GM21447 (cell line): Measurements from ENCODE around the gene PCYT2.
A peak's percentile ranks its signal among the peaks of the same experiment; 100 is the strongest.

Source experiments
- ATAC-seq: cut with Tn5 transposase; IDR thresholded peaks from one replicate; pipeline ENCODE4 v1.9.1; 2021; ENCODE audit not compliant: unreplicated experiment

The PCYT2 gene

DNA sequence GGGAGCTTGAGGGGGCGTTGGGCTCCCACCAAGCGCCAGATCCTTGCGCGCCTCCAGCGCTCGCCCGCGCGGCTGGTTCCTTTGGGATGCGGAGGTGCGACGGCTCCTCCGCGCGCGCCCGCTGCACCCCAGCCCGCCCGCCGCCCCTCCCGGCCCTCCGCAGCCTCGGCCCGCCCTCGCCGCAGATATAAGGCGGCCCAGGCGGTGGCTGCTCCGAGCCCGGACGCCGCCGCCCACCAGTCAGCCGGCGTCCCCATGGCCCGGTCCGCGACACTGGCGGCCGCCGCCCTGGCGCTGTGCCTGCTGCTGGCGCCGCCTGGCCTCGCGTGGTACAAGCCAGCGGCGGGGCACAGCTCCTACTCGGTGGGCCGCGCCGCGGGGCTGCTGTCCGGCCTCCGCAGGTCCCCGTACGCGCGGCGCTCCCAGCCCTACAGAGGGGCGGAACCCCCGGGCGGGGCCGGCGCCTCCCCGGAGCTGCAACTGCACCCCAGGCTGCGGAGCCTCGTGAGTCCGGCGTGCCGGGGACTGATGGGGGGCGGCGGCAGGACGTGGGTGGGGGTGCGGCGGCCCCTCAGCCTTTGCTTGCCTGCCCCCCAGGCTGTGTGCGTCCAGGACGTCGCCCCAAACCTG is 9.1 kb downstream of the PCYT2 start, which contains the start of gene NPB:
TSS of gene NPB (plus strand) at position 216 of the 630 bp plus-strand sequence. CDS start at position 256, 40 bp downstream.
- no peak for ATAC-seq

- no peak for ATAC-seq
Observed at GRCh38 chr17:81901167-81902022, 9.8 kb downstream of the PCYT2 start.

- no peak for ATAC-seq
Observed at GRCh38 chr17:81900181-81900820, 10.9 kb downstream of the PCYT2 start.

DNA sequence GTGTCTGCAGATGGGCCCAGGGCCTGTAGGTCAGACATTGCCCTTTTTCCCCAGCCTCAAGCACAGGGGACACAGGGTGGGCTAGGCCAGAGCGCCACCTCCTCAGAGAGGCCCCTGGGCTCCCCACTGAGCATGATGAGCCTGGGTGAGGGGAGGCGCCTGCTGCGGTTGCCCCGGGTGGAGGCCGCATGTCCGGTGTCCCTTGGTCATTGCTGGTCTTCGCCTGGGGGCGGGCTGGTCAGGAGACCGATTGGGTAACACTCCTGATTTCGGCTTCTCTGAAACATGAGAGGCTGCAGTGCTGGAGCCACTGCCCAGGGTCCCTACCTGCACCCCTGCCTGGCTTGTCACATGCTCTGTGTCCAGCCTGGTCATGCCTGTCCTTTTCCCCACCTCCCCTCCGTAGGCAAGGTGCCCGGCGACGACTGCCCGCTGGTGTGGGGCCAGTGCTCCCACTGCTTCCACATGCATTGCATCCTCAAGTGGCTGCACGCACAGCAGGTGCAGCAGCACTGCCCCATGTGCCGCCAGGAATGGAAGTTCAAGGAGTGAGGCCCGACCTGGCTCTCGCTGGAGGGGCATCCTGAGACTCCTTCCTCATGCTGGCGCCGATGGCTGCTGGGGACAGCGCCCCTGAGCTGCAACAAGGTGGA is 11.6 kb downstream of the PCYT2 start:
- no peak for ATAC-seq

DNA sequence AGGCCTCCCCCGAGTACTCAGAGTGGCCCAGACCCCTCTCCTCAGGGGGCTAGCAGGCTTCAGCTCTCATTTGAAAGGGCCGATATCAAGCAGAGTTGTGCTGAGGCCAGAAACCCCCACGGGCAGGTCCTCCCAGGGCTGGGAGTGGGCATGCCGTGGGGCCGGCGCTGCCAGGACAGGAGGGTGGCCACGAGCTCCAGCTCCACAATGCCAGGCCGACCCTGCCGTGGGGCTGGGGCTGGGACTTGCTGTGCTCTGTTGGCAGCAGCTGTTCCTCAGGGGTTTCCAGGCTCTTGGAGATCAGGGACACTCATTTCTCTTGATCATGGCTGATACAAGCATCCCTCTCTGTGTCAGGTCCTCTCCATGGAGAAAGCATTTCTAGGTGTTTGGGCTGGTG is 12.3 kb downstream of the PCYT2 start:
- no peak for ATAC-seq

GRCh38 chr17:81898029-81898866 is 13.0 kb downstream of the PCYT2 start:
- no peak for ATAC-seq

GRCh38 chr17:81895400-81895799 is 15.8 kb downstream of the PCYT2 start:
- ATAC-seq = no peak

DNA sequence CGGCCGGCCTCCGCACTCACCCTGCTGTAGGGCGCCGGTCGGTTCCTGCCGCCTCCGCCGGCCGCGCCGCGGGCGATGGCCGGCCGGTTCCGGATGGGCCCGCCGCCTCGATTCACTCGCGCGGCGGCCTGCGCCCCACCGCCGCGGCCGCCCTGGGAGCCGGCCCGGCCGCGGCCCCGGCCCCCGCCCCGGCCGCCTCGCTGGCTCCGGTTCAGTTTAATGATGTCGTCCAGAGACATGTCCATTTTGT is 20.0 kb downstream of the PCYT2 start:
- ATAC-seq = no peak

- ATAC-seq = peak; percentile 7
Observed at GRCh38 chr17:81890447-81891302, 20.5 kb downstream of the PCYT2 start.

- ATAC-seq = no peak
Observed at GRCh38 chr17:81889602-81890001, 21.6 kb downstream of the PCYT2 start.

- no peak for ATAC-seq
Observed at GRCh38 chr17:81888988-81889595, 22.1 kb downstream of the PCYT2 start.

DNA sequence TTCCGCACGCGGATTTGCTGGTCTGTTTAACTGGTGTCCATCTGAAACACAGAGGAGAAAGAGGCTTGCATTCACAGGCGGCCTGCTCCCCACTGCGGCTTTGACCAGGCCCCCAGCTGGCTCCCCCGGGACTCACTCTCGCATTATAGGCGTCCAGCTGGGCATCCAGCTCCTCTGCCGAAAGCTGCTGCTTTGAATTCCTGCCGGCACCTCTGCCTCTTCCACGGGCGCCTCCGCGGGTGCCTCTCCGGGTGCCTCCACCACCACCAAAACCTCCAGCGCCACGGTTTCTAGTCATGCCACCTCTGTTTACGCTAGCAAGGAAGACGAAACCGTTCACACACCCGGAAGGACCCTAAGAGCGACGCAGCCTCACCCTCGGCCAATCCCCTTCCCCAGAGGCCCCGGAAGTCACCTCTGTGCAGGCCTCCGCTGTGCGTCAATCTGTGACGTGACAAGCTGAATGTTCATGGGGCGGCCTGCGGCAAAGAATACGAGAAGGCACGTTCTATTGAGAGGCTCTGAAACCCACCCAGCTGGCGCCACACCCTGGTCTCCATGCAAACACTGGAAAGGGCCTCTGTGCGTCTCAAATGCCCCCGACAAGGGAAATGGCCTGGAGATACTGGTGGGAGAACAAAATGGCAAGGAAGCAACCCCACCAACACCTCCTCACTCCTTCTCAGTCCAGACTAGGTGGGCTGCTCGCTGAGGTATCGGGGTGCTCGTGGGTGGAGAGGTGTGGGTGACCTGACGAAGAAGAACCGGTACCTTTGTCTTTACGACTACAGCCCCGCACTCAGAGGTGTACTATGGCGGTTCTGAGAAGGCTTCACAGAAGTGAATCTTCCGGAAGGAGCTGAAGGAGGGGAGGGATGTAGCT is 22.9 kb downstream of the PCYT2 start:
- no peak for ATAC-seq

- ATAC-seq = no peak
Observed at GRCh38 chr17:81885869-81886548, 25.2 kb downstream of the PCYT2 start.

- no peak for ATAC-seq
Observed at GRCh38 chr17:81885454-81885853, 25.7 kb downstream of the PCYT2 start.

GRCh38 chr17:81884968-81885367 is 26.2 kb downstream of the PCYT2 start:
- ATAC-seq = no peak

DNA sequence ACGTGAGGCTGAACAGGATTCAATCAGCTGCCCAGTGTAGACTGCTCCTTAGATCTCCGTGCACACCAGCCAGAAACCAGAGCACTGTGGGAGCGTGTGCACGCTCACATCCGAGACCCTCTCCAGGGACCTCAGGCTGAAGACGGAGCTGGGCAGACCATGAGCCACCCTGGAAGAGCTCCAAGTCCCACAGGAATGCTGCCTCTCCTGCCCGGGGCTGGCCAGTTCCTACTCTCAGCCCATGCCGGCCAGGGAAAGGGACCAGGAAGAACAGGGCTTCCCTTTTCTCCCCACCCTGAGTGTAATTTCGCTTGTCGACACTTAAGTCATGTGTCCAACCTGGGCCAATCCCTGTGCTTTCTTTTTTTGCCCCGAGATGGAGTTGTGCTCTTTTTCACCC is 26.7 kb downstream of the PCYT2 start:
- ATAC-seq = no peak

DNA sequence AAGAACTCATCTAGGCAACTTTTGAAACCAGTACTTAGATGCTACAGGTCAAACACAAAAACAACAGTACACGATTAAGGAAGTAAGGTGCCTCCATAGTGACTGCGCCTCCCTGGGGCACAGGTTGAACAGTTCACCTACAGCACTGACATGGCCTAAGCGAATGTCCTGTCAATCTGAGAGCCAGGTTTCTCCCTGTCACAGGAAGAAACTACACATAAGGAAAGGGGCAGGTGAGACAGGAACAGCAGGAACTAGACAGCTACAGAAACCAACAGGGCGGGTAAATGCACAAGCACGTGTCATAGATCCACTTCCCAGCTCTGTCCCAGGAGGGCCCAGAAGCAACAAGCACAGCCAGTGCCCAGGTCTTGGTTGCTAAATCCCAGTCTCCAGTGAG is 32.1 kb downstream of the PCYT2 start:
- no peak for ATAC-seq

GRCh38 chr17:81878294-81878693 is 32.9 kb downstream of the PCYT2 start:
- ATAC-seq = no peak
